CD8-positive, alpha-beta memory T cell (primary cell): ENCODE measurements around the gene KRTAP10-5. TPM values are rescaled to one million over a fixed set of nuclear protein-coding genes. Genes with fewer than 3 reads are reported as not detected.
"Not testable (repeated sequence)": the region's sequence is repeated elsewhere in the genome, so short reads cannot be mapped to it uniquely, and the experiment has no call there.

Experiments
- CTCF ChIA-PET: fragments of 350-600 bp; sonication (Branson Sonifier 250); formaldehyde crosslinking; loops from one replicate; lab custom pipeline; 2021; ENCODE audit warnings: antibody characterized with exemption; lab: Charles Lee
- POLR2A ChIA-PET: fragments of 350-600 bp; sonication (Branson Sonifier 250); formaldehyde crosslinking; loops from one replicate; lab custom pipeline; 2021; ENCODE audit warnings: antibody characterized with exemption; lab: Charles Lee
- DNase-seq, 5 donors: peaks; one replicate each; pipeline versions ENCODE4 v3.0.0 to v3.0.0-alpha.2; 2020 to 2022; ENCODE audit warnings: mixed read lengths in 1 of 5
- H3K27ac ChIP-seq: one replicate; pipeline ENCODE4 v1.7.0; 2013; ENCODE audit warnings: low read depth, mild to moderate bottlenecking, low read length, moderate library complexity
- H3K27me3 ChIP-seq: 2 replicates; pipeline ENCODE4 v1.7.0; 2013; ENCODE audit warnings: low read length, mild to moderate bottlenecking; ENCODE audit not compliant: insufficient read depth, poor library complexity, severe bottlenecking
- H3K36me3 ChIP-seq: 2 replicates; pipeline ENCODE4 v1.7.0; 2013; ENCODE audit warnings: mild to moderate bottlenecking, low read length, moderate library complexity; ENCODE audit not compliant: insufficient read depth
- H3K4me1 ChIP-seq: 2 replicates; pipeline ENCODE4 v1.7.0; 2013; ENCODE audit warnings: mild to moderate bottlenecking, low read length, moderate library complexity; ENCODE audit not compliant: insufficient read depth
- H3K4me3 ChIP-seq: 2 replicates; pipeline ENCODE4 v1.7.0; 2013; ENCODE audit warnings: mild to moderate bottlenecking, low read length
- H3K9me3 ChIP-seq: 2 replicates; pipeline ENCODE4 v1.7.0; 2013; ENCODE audit warnings: mild to moderate bottlenecking, low read length
- H3K27ac Mint-ChIP-seq, 8 donors: one replicate each; pipeline ENCODE4 v1.8.0; 2020 to 2021; ENCODE audit warnings: mixed read lengths in 8 of 8, mild to moderate bottlenecking in 6 of 8, inconsistent platforms in 3 of 8, moderate library complexity in 3 of 8
- H3K27me3 Mint-ChIP-seq, 2 donors: one replicate each; pipeline ENCODE4 v1.8.0; 2020 to 2021; ENCODE audit warnings: mixed read lengths in 2 of 2, mild to moderate bottlenecking in 1 of 2, moderate library complexity in 1 of 2
- H3K36me3 Mint-ChIP-seq, 3 donors: one replicate each; pipeline ENCODE4 v1.8.0; 2020 to 2021; ENCODE audit warnings: mixed read lengths in 3 of 3, inconsistent platforms in 1 of 3, mild to moderate bottlenecking in 1 of 3
- H3K4me1 Mint-ChIP-seq, 3 donors: one replicate each; pipeline ENCODE4 v1.8.0; 2020 to 2021; ENCODE audit warnings: mixed read lengths in 3 of 3, inconsistent platforms in 1 of 3, mild to moderate bottlenecking in 1 of 3
- H3K4me3 Mint-ChIP-seq, 7 donors: one replicate each; pipeline ENCODE4 v1.8.0; 2020 to 2021; ENCODE audit warnings: mixed read lengths in 7 of 7, mild to moderate bottlenecking in 6 of 7, moderate library complexity in 4 of 7, inconsistent platforms in 2 of 7
- H3K9me3 Mint-ChIP-seq, 5 donors: one replicate each; pipeline ENCODE4 v1.8.0; 2020 to 2022; ENCODE audit warnings: mixed read lengths in 5 of 5, mild to moderate bottlenecking in 3 of 5, moderate library complexity in 2 of 5, inconsistent platforms in 1 of 5
- polyA plus RNA-seq: library from polyadenylated mRNA; unstranded; fragments of 300-500 nt; fragmentation: Illumina TruSeq; gene quantifications from one replicate; pipeline ENCODE4 v1.2.3, GENCODE V29; 2021
- total RNA-seq, 2 experiments: library from RNA; stranded (reverse); gene quantifications; one replicate each; pipeline ENCODE4 v1.2.3, GENCODE V29; 2021

Gene KRTAP10-5
- total and polyA plus RNA-seq, 3 experiments from 2014 or later: not detected

- H3K27me3 ChIP-seq, H3K4me1 Mint-ChIP-seq, H3K9me3 Mint-ChIP-seq, H3K4me3 Mint-ChIP-seq, H3K4me1 ChIP-seq, H3K27ac Mint-ChIP-seq, CTCF ChIA-PET, DNase-seq, H3K27ac ChIP-seq, POLR2A ChIA-PET, H3K36me3 ChIP-seq, H3K9me3 ChIP-seq, H3K4me3 ChIP-seq: not testable (repeated sequence)
- H3K36me3 Mint-ChIP-seq: peaks cover 0 to 15% (median 0%) of the 10 kb centered on the region in 3 donors
- H3K27me3 Mint-ChIP-seq: peaks cover 16 to 20% of the 10 kb centered on the region in 2 donors
Observed at GRCh38 chr21:44601091-44601490, 20.7 kb upstream of the KRTAP10-5 start.

GRCh38 chr21:44600118-44600978 lies 19.9 kb upstream of the KRTAP10-5 start, which contains the start of gene KRTAP10-7:
Gene KRTAP10-7, plus strand, starts transcription at chr21:44600597. Its CDS starts 25 bp downstream, at chr21:44600622.
- H3K4me1 ChIP-seq, CTCF ChIA-PET: not testable (repeated sequence)

GRCh38 chr21:44599264-44600029 lies 19.0 kb upstream of the KRTAP10-5 start:
- H3K4me3 Mint-ChIP-seq: no peak overlapping the region
- CTCF ChIA-PET: no interaction called here
- POLR2A ChIA-PET: no interaction called here
- no peak overlapping the region for H3K27ac Mint-ChIP-seq
- Histone ChIP-seq H3K27me3 (no peaks in the 10 kb centered on the region), H3K27ac (no peak overlapping the region), H3K36me3 (no peaks in the 10 kb centered on the region), H3K4me1 (no peaks in the 10 kb centered on the region), H3K9me3 (no peaks in the 10 kb centered on the region), H3K4me3 (no peak overlapping the region)
- H3K36me3 Mint-ChIP-seq: peaks cover 0 to 9% (median 2%) of the 10 kb centered on the region in 3 donors
- peaks cover 2 to 5% (median 4%) of the 10 kb centered on the region in 3 donors for H3K4me1 Mint-ChIP-seq
- peaks cover 0 to 9% (median 4%) of the 10 kb centered on the region in 5 donors for H3K9me3 Mint-ChIP-seq
- peaks cover 7 to 11% of the 10 kb centered on the region in 2 donors for H3K27me3 Mint-ChIP-seq
- no peak for DNase-seq

More at GRCh38 chr21:44600118-44600978, 19.9 kb upstream of the KRTAP10-5 start, which contains the start of gene KRTAP10-7:
- peaks cover 0 to 12% (median 0%) of the 10 kb centered on the region in 3 donors for H3K36me3 Mint-ChIP-seq
- POLR2A ChIA-PET, H3K4me3 ChIP-seq, H3K27me3 ChIP-seq, H3K36me3 ChIP-seq, DNase-seq, H3K27ac ChIP-seq, H3K4me1 Mint-ChIP-seq, H3K9me3 Mint-ChIP-seq, H3K4me3 Mint-ChIP-seq, H3K9me3 ChIP-seq: not testable (repeated sequence)
- H3K27ac Mint-ChIP-seq: peak within 1 kb of the TSS in 1 of 8 donors; percentile 68
- H3K27me3 Mint-ChIP-seq: peaks cover 12 to 15% of the 10 kb centered on the region in 2 donors

- peaks cover 0 to 11% of the 10 kb centered on the region in 2 donors for H3K27me3 Mint-ChIP-seq
- no peak overlapping the region for H3K27ac ChIP-seq
- DNase-seq: no peak
- H3K27ac Mint-ChIP-seq: peak overlapping the region in 2 of 8 donors; percentile 43 to 86
- peaks cover 2 to 7% (median 5%) of the 10 kb centered on the region in 3 donors for H3K4me1 Mint-ChIP-seq
- peaks cover 0 to 8% (median 2%) of the 10 kb centered on the region in 3 donors for H3K36me3 Mint-ChIP-seq
- H3K36me3 ChIP-seq: no peaks in the 10 kb centered on the region
- no peaks in the 10 kb centered on the region for H3K4me1 ChIP-seq
- no peak overlapping the region for H3K4me3 ChIP-seq
- POLR2A ChIA-PET: no interaction called here
- H3K4me3 Mint-ChIP-seq: no peak overlapping the region
- H3K9me3 Mint-ChIP-seq: peaks cover 0 to 9% (median 4%) of the 10 kb centered on the region in 5 donors
- no peaks in the 10 kb centered on the region for H3K9me3 ChIP-seq
- CTCF ChIA-PET: no interaction called here
- no peaks in the 10 kb centered on the region for H3K27me3 ChIP-seq
Observed at GRCh38 chr21:44598061-44598460, 17.7 kb upstream of the KRTAP10-5 start.

GRCh38 chr21:44596068-44596725 lies 15.8 kb upstream of the KRTAP10-5 start:
- no peak for DNase-seq
- peaks cover 2 to 12% (median 5%) of the 10 kb centered on the region in 3 donors for H3K4me1 Mint-ChIP-seq
- peaks cover 0 to 9% (median 4%) of the 10 kb centered on the region in 5 donors for H3K9me3 Mint-ChIP-seq
- H3K36me3 ChIP-seq: no peaks in the 10 kb centered on the region
- H3K27me3 Mint-ChIP-seq: peaks cover 4 to 9% of the 10 kb centered on the region in 2 donors
- no peaks in the 10 kb centered on the region for H3K9me3 ChIP-seq
- POLR2A ChIA-PET: no interaction called here
- no peaks in the 10 kb centered on the region for H3K27me3 ChIP-seq
- CTCF ChIA-PET: no interaction called here
- H3K27ac ChIP-seq: no peak overlapping the region
- no peak overlapping the region for H3K4me3 ChIP-seq
- no peak overlapping the region for H3K4me3 Mint-ChIP-seq
- H3K36me3 Mint-ChIP-seq: peaks cover 0 to 8% (median 2%) of the 10 kb centered on the region in 3 donors
- no peaks in the 10 kb centered on the region for H3K4me1 ChIP-seq
- peak overlapping the region in 2 of 8 donors; percentile 38 to 84 for H3K27ac Mint-ChIP-seq

GRCh38 chr21:44595524-44595923 lies 15.1 kb upstream of the KRTAP10-5 start:
- H3K27me3 Mint-ChIP-seq: peaks cover 4 to 8% of the 10 kb centered on the region in 2 donors
- H3K36me3 Mint-ChIP-seq: peaks cover 0 to 8% (median 2%) of the 10 kb centered on the region in 3 donors
- H3K36me3 ChIP-seq: no peaks in the 10 kb centered on the region
- peak overlapping the region in 1 of 8 donors; percentile 60 for H3K27ac Mint-ChIP-seq
- peaks cover 2 to 12% (median 5%) of the 10 kb centered on the region in 3 donors for H3K4me1 Mint-ChIP-seq
- no peak overlapping the region for H3K4me3 Mint-ChIP-seq
- ChIA-PET CTCF (no interaction called here), POLR2A (no interaction called here)
- peaks cover 0 to 9% (median 4%) of the 10 kb centered on the region in 5 donors for H3K9me3 Mint-ChIP-seq
- no peak overlapping the region for H3K4me3 ChIP-seq
- no peaks in the 10 kb centered on the region for H3K27me3 ChIP-seq
- H3K27ac ChIP-seq: no peak overlapping the region
- no peaks in the 10 kb centered on the region for H3K9me3 ChIP-seq
- H3K4me1 ChIP-seq: no peaks in the 10 kb centered on the region
- DNase-seq: no peak

GRCh38 chr21:44594406-44594916 lies 14.1 kb upstream of the KRTAP10-5 start:
- peaks cover 0 to 8% (median 2%) of the 10 kb centered on the region in 3 donors for H3K36me3 Mint-ChIP-seq
- no peak overlapping the region for H3K4me3 ChIP-seq
- H3K4me3 Mint-ChIP-seq: no peak overlapping the region
- H3K9me3 ChIP-seq: no peaks in the 10 kb centered on the region
- ChIA-PET CTCF (no interaction called here), POLR2A (no interaction called here)
- peak overlapping the region; percentile 73 for H3K27ac ChIP-seq
- H3K4me1 ChIP-seq: no peaks in the 10 kb centered on the region
- no peaks in the 10 kb centered on the region for H3K36me3 ChIP-seq
- no peaks in the 10 kb centered on the region for H3K27me3 ChIP-seq
- DNase-seq: no peak
- H3K27me3 Mint-ChIP-seq: peaks cover 4 to 5% of the 10 kb centered on the region in 2 donors
- peaks cover 2 to 12% (median 5%) of the 10 kb centered on the region in 3 donors for H3K4me1 Mint-ChIP-seq
- H3K27ac Mint-ChIP-seq: peak overlapping the region in 1 of 8 donors; percentile 8
- peaks cover 0 to 9% (median 4%) of the 10 kb centered on the region in 5 donors for H3K9me3 Mint-ChIP-seq
